ENCODE measurements around the gene ATP11B. TPM values are rescaled to one million over a fixed set of nuclear protein-coding genes. Genes with fewer than 3 reads are reported as not detected.

The ATP11B gene
- 10 to 100 TPM; 54.4 to 55.9 TPM for total RNA-seq

DNA sequence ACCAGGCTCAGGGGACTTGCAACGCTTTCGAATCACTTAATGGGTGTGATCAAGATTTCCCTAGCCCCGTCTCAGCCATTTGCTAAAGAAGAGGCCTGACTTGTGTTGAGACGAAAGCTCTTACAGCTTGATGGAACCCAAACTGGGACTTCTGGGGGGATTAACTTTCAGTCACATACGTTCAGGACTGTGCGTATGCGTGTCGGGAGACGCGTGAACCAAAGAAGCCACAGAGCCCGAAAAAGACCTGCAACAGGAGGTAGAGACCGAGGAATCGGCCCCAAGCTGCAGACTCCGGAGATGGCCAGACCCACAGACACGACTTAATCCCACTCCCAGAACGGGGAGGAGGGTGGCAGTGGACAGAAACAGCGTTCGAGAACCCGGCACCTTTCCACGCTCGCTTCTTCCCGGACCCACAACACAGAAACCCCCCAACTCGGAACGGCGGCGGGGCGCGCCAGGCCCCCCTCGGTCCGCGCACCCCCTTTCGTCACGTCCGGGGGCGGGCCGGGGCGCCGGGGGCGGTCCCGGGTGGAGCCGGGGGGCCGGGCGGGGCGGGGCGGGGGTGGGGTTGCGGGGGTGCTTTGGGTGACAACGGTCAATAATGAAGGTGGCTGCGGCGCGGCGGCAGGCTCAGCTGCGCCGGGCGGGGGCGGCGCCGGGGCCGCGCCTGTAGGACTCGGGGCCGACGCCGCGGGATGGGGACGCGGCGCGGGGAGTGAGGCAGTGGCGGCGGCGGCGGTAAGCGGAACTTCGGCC lies at the start of gene ATP11B:
Gene ATP11B, plus strand, starts transcription at position 604 of the 762 bp plus-strand sequence. CDS start 256 bp downstream, outside the sequence.

Other genes starting within 250 kb of the ATP11B start
- 10 to 100 TPM; 26.8 to 29.0 TPM for gene DCUN1D1, start 187.0 kb downstream of the ATP11B start, total RNA-seq